ENCODE data around the gene WDR47. TPM values are rescaled to one million over a fixed set of nuclear protein-coding genes. Genes with fewer than 3 reads are reported as not detected.
"Not testable (repeated sequence)": the region's sequence is repeated elsewhere in the genome, so short reads cannot be mapped to it uniquely, and the experiment has no call there.

Gene WDR47
- total RNA-seq, 1 experiment from 2014 or later, result 7.9 TPM

- DNase-seq (ENCODE audit: low read depth, low spot score), result no peak
- in situ Hi-C loops (cut with HindIII; ENCODE audit: low pct_unique_long_range_greater_than_20kb, low sequenced_read_pairs), result no loop called here
Observed at GRCh38 chr1:109061183-109061582, 19.3 kb upstream of the WDR47 start.

DNA sequence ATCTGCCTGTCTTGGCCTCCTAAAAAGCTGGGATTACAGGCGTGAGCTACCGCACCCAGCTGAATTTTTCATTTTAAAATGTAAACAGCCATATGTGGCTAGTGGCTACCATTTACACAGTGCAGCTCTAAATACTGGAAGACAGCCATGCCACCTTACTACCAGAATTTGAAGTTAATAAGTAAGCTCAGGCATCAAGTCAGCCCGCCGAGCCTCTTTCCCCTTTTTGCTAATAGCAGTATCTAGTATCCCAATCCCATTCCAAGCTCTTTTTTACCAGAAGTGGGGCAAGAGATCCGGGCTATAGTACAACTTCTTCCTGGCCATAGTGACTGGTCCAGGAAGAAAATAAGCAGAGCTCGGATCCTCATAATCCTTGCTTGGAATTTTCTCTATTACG lies 18.8 kb upstream of the WDR47 start:
- in situ Hi-C loops (cut with HindIII; ENCODE audit: low pct_unique_long_range_greater_than_20kb, low sequenced_read_pairs), result no loop called here
- no peak for DNase-seq (ENCODE audit: low read depth, low spot score)

- in situ Hi-C loops (cut with HindIII; ENCODE audit: low pct_unique_long_range_greater_than_20kb, low sequenced_read_pairs), result no loop called here
- no peak for DNase-seq (ENCODE audit: low read depth, low spot score)
Observed at GRCh38 chr1:109059026-109059425, 17.1 kb upstream of the WDR47 start.

GRCh38 chr1:109056064-109056463 lies 14.2 kb upstream of the WDR47 start:
- DNase-seq (ENCODE audit: low read depth, low spot score), result no peak
- in situ Hi-C loops (cut with HindIII; ENCODE audit: low pct_unique_long_range_greater_than_20kb, low sequenced_read_pairs), result no loop called here

GRCh38 chr1:109052145-109052544 lies 10.2 kb upstream of the WDR47 start:
- in situ Hi-C loops (cut with HindIII; ENCODE audit: low pct_unique_long_range_greater_than_20kb, low sequenced_read_pairs); DNase-seq (ENCODE audit: low read depth, low spot score): not testable (repeated sequence)

- in situ Hi-C loops (cut with HindIII; ENCODE audit: low pct_unique_long_range_greater_than_20kb, low sequenced_read_pairs), result no loop called here
- DNase-seq (ENCODE audit: low read depth, low spot score), result no peak
Observed at GRCh38 chr1:109050228-109050995, 8.5 kb upstream of the WDR47 start.

DNA sequence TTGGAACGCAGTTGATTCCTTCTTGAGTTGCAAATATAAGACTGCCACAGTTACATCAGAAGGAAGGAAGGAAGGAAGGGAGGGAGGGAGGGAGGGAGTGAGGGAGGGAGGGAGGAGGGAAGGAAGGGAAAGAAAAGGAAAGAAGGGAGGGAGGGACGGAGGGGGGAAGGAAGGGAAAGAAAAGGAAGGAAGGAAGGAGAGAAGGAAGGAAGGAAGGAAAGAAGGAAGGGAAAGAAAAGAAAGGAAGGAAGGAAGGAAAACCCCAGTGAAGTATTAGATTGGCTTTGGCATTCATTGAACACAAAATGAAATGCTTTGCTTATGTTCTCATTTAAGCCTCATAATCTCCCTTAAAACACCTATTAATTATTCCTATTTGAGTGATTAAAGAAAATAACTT lies 6.4 kb upstream of the WDR47 start:
- in situ Hi-C loops (cut with HindIII; ENCODE audit: low pct_unique_long_range_greater_than_20kb, low sequenced_read_pairs), result no loop called here
- DNase-seq (ENCODE audit: low read depth, low spot score), result no peak

- in situ Hi-C loops (cut with HindIII; ENCODE audit: low pct_unique_long_range_greater_than_20kb, low sequenced_read_pairs), result no loop called here
- no peak for DNase-seq (ENCODE audit: low read depth, low spot score)
Observed at GRCh38 chr1:109047339-109047738, 5.4 kb upstream of the WDR47 start.

DNA sequence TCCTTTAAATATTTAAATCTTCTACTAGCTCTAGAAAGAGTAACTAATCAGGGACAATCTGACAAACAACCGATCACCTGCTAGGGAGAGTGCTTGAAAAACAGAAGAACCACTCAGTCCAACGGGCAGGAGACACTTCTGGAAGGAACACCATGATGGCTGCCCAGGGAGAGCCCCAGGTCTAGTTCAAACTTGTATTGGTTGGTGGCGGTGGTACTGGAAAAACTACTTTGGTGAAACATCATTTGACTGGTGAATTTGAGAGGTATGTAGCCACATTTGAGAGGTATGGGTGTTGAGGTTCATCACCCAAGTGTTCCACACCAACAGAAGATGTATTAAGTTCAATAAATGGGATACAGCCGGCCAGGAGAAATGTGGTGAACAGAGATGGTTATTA lies 4.8 kb upstream of the WDR47 start:
- in situ Hi-C loops (cut with HindIII; ENCODE audit: low pct_unique_long_range_greater_than_20kb, low sequenced_read_pairs), result no loop called here
- no peak for DNase-seq (ENCODE audit: low read depth, low spot score)

DNA sequence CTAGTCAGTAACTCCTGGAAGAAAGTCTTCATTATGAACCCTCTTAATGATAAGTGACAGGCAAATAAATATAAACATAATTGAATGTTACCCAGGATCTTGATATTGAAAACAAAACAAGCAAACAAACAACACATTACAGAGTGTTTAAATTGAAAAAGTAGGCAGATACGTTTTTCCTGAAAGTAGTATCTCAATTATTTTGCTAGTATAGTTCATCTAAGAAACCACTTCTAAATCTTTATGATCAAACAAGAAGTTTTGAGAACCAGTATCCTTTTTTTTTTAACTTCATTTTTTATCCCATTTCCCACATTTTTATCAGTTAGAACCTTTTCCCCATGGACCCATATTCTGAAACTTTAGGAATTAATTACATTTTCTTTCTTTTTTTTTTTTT lies 3.7 kb upstream of the WDR47 start:
- in situ Hi-C loops (cut with HindIII; ENCODE audit: low pct_unique_long_range_greater_than_20kb, low sequenced_read_pairs), result no loop called here
- DNase-seq (ENCODE audit: low read depth, low spot score), result no peak

DNA sequence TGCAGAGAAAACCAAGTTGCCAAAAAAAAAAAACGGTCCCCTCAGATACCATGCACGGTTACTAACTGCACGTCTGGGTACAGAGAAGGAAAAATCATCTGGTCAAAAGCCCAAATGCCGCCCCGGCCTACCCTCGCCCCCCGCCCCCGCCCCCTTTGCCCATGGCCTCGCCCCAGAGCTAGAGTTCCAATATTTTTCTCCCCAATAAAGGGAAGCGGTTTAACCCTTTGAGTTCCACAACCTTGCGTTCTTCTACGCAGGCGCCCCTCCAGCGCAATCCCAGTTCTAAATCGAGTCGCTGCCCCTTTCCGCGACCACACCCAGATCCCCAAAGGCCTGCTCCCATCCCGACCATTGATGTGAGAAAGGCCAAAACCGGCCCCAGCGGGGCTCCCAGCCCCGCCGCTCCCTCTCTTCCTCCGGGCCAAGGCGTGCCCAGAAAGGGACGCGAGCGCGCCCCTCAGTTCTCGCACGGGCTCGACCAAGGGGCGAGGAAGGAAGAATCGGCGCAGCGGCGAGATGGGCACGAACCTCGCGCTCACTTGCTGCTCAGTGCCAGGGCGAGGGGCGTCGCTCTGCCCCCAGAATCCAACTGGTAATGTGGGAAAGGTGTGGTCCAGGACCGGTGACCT lies 797 bp downstream of the WDR47 start:
- no peak for DNase-seq (ENCODE audit: low read depth, low spot score)
- in situ Hi-C loops (cut with HindIII; ENCODE audit: low pct_unique_long_range_greater_than_20kb, low sequenced_read_pairs), result no loop called here

- no peak for DNase-seq (ENCODE audit: low read depth, low spot score)
- in situ Hi-C loops (cut with HindIII; ENCODE audit: low pct_unique_long_range_greater_than_20kb, low sequenced_read_pairs), result no loop called here
Observed at GRCh38 chr1:109040627-109040988, 1.3 kb downstream of the WDR47 start.

GRCh38 chr1:109034382-109034781 lies 7.5 kb downstream of the WDR47 start:
- in situ Hi-C loops (cut with HindIII; ENCODE audit: low pct_unique_long_range_greater_than_20kb, low sequenced_read_pairs), result no loop called here

DNA sequence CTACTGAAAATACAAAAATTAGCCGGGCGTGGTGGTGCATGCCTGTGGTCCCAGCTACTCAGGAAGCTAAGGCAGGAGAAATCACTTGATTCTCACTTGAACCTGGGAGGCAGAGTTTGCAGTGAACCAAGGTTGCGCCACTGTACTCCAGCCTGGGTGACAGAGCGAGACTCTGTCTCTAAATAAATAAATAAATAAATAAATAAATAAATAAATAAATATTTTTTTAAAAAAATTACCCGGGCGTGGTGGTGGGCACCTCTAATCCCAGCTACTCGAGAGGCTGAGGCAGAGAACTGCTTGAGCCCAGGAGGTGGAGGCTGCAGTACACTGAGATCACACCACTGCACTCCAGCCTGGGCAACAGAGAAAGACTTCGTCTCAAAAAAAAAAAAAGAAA lies 12.4 kb downstream of the WDR47 start:
- DNase-seq (ENCODE audit: low read depth, low spot score); in situ Hi-C loops (cut with HindIII; ENCODE audit: low pct_unique_long_range_greater_than_20kb, low sequenced_read_pairs): not testable (repeated sequence)

More at GRCh38 chr1:109034382-109034781, 7.5 kb downstream of the WDR47 start:
- DNase-seq (ENCODE audit: low read depth, low spot score), result no peak

- in situ Hi-C loops (cut with HindIII; ENCODE audit: low pct_unique_long_range_greater_than_20kb, low sequenced_read_pairs), result no loop called here
- no peak for DNase-seq (ENCODE audit: low read depth, low spot score)
Observed at GRCh38 chr1:109027841-109028240, 14.1 kb downstream of the WDR47 start.

DNA sequence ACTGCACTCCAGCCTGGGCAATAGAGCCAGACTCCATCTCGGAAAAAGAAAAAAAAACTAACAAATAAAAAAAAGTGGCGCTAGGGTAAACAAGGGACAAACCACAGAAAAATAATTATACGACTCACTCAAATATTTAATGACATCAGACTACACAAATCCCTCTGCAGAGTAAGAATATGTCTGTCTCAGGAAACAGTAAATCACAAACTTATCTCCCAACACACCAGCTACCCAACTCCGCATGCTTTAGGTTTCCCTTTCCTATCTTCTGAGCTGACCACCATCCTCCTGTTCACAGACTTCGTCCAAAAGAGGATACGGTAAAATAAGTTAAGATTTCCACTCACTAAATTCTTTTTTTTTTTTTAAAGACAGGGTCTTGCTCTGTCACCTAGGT lies 16.2 kb downstream of the WDR47 start:
- in situ Hi-C loops (cut with HindIII; ENCODE audit: low pct_unique_long_range_greater_than_20kb, low sequenced_read_pairs), result no loop called here
- DNase-seq (ENCODE audit: low read depth, low spot score), result no peak

GRCh38 chr1:109024646-109025045 lies 17.3 kb downstream of the WDR47 start:
- in situ Hi-C loops (cut with HindIII; ENCODE audit: low pct_unique_long_range_greater_than_20kb, low sequenced_read_pairs), result no loop called here
- DNase-seq (ENCODE audit: low read depth, low spot score), result no peak

GRCh38 chr1:109020693-109021257 lies 21.1 kb downstream of the WDR47 start:
- no peak for DNase-seq (ENCODE audit: low read depth, low spot score)
- in situ Hi-C loops (cut with HindIII; ENCODE audit: low pct_unique_long_range_greater_than_20kb, low sequenced_read_pairs), result no loop called here

DNA sequence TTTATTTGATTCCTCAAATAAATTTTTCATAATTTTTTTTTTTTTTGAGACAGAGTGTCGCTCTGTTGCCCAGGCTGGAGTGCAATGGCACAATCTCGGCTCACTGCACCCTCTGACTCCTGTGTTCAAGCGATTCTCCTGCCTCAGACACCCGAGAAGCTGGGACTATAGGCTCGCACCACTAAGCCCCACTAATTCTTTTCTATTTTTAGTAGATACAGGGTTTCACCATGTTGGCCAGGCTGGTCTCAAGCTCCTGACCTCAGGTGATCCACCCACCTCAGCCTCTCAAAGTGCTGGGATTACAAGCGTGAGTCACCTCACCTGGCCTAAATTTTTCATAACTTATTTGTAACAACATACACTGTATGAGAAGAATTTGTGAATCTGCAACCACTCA lies 24.2 kb downstream of the WDR47 start:
- in situ Hi-C loops (cut with HindIII; ENCODE audit: low pct_unique_long_range_greater_than_20kb, low sequenced_read_pairs); DNase-seq (ENCODE audit: low read depth, low spot score): not testable (repeated sequence)

All from SK-MEL-5 (cell line).